GM21723 (cell line): ENCODE data around the gene CERS3.

ENCODE experiments used
- ATAC-seq: cut with Tn5 transposase; IDR thresholded peaks from one replicate; pipeline ENCODE4 v1.9.1; 2021; ENCODE audit warnings: mild to moderate bottlenecking, moderate library complexity; ENCODE audit not compliant: unreplicated experiment

Gene CERS3

DNA sequence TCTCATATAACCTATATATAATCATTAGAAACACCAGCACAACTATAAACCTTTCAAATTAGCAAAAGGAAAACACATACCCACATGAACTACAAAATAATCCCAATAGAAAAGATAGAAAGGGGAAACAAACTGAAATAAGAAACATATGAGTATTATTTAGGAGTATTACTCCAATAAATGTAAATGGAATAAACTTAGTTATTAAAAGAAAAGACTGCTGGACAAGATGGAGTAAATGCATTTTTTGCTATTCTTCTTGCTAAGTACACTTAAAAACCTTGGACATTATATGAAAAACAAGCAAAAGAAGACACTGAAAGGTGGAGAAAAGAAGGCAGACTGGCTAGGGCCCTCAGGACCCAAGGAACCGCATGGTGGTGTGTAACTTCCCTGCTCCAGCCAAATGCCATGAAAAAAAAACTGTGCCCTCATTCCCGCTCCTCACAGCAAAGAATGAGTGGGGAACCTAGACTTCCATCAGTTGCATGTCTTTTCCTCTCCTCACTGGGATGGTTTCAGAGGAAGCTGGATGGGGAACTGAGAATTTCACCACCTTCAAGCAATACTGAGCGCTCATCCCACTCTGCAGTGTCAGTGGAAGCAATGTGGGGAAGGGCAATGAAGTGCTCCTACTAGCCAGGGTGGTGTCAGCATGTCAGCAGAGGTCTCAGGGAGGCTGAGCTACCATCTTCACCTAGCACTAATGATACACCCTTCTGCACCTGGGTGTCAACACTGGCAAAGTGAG is 143.3 kb downstream of the CERS3 start:
- no peak for ATAC-seq

DNA sequence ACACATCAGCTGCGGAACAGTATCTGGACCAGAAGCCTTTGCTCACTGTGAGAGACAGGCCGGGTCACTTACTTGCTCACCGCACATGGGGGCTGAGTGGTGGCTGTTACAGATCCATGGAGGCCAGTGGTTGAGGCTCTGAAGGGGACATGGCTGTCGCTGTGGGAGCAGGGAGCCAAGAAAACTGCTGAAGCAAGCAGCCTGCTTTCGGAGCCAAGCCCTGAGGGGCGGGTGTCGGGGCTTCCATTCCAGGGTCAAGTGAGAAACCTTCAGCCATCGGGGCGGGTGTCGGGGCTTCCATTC is 144.7 kb downstream of the CERS3 start:
- ATAC-seq, result no peak

DNA sequence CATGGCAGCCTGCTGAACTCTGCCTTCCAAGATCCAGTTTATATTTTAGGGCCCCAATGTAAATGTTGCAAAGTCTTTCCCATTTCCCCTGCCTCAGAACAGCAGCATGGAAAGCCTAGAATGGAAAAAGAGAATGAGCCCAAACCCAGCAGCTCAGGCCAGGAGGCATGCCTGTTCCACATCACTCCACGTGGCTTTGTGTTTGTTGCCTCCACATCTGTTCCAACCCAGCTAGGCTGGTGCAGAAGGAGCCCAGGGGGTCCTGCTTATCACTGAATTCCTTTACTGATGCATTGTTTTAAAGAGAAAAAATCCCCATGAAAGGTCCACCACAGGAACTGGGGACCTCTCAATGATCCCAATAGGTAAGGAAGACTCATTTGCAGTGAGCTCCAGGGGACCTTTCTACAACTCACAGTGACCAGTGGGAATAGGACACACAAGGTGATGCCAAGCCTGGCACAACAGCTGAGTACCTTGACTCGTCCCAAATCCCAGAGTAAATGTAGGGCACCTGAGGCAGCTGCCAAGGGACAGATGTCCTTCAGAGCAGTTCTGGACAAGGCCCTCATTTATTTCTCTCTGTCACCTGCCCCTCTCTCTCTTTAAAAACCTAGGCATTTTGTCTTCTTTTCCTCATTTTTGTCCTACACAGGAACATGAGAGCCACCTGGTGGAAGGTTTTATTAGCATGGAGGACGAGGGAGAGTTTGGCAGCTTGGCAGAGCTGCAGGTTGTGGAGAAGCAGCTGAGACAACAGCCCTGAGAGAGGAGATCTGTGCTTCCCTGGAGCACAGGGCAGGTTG is 145.2 kb downstream of the CERS3 start:
- no peak for ATAC-seq

DNA sequence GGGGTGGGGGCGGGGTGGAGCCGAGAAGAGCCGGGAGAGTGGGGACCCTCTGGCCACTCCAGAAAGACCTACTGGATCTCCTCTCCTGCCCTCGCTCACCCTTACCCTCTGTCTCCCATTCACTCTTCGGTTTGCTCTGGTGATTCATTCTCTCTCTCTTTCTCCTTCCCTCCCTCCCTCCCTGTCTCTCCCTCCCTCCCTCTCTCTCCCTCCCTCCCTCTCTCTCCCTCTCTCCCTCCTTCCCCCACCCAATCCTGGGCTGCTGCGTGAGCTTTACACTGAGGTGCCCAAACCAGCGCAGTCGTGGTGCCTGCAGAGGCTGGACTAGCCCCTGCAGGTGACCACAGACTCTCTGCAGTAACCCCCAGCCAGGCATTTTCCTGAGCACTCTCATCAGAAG is 154.8 kb downstream of the CERS3 start:
- ATAC-seq, result no peak

DNA sequence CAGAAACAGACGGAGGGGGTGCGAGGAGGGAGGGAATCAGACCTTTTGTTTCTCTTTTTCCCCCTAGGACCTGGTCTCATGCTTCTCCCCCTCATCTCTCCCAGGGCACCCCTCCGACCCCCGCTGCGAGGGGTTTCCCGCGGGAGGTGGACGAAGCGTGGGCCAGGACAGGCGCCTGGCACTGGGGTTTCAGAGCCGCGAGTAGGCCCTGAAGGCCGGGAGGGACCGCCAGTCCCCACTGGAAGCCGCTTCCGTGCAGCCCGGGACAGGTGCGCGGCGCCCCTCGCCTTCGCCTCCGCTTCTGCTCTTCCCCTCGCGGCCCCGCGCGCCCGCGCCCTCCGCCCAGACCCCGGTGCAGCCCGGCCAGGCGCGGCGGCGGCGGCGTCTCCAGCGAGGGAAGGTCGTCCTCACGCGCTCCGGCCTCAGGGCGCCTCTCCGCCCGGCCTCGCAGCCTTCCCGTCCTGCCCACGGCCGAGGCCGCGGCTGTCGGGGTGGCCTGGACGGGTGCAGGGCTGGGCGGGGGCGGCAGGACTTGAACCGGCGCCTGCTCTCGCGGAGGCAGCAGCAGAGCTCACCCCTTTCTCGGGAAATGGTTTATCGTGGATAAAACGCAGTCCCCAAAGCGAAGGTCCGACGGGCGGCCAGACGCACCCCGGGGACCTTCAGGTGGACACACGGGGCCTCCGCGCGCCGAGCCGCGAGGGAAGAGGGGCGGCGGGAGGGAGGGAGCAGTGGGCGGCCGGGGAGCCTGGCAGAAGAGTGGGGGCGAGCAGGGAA is 155.4 kb downstream of the CERS3 start:
- ATAC-seq, result no peak

DNA sequence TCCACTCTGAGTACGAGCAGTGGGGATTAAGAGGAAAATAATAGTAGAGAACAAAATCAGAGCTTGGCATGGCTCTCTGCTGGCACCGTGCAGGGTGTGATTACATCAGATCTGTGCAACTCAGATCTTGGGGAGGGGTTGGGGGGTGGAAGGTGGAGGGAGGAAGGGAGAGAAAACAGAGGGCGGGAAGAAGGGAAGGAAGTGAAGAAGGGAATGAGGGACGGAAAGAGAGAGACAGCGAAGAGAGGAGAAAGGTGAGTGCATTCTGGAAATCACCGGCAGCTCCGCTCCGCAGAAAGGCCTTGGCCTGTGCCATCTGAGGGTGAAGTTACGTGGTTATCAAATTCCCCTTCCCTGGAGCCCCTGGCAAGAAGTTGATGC is 156.0 kb downstream of the CERS3 start:
- ATAC-seq, result no peak

DNA sequence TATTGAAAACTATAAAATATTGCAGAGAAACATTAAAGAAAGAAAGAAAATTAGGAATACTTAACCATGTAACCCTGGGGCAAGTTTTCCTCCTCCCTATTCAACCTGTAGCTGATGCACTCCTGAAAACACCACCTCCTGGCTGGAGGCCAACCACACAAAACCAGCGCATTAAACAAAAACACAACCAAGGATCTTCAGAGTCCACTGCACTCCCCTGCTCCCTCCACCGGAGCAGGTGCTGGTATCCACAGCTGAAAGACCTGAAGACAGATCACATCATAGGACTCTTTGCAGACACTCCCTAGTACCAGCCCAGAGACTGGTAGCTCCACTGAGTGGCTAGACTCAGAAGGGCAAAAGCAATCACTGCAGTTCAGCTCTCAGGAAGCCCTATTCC is 173.4 kb downstream of the CERS3 start:
- no peak for ATAC-seq

DNA sequence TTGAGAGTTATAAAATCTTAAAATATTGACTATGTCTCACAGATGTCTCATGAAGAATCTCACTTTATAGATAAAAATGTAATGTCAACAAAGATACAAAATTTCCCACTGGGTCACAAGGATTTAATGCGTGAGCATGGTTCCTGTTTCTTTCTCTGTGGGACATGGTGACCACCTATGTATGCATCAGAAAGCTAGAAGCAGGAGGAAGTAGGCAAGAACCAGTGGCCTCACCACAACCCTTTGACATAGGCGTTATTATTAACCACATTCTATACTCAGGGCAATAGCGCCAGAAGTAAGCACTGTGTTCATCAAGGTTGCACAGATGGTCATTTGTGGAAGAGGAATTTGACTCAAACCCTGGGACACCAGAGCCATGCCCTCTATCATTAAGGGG is 175.3 kb downstream of the CERS3 start:
- no peak for ATAC-seq

DNA sequence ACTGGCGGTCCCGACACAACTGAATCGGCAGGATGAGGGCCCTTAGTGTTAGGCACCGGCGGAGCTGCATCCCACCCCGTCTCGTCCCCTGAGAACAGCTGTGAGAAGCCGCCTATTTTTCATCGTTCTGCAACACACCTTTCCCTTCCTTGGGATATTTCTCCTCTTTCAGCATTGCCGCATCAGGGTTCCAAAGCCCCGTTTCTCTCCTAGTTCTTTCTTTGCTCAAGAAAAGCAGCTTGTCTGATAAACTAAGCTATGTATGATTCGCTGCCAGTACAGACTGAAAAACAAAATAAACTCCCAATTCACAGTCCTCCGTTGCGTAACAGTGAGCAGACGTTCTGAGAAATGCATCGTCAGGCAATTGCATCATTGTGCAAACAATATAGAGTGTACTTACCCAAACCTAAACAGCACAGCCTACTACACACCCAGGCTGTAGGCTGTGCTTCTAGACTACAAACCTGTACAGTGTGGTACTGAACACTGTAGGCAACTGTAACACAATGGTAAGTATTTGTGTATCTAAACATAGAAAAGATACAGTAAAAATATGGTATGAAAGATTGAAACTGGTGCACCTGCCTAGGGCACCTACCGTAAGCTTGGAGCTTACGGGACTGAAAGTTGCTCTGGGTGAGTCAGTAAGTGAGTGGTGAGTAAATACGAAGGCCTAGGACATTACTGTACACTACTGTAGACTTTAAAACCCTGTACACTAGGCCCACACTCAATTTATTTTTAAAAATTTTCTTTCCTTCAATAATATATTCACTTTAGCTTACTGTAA is 178.1 kb downstream of the CERS3 start:
- no peak for ATAC-seq
